ENCODE data around the gene EVI5. TPM values are rescaled to one million over a fixed set of nuclear protein-coding genes. Genes with fewer than 3 reads are reported as not detected.
"Not testable (repeated sequence)": the region's sequence is repeated elsewhere in the genome, so short reads cannot be mapped to it uniquely, and the experiment has no call there.

Gene EVI5
- total RNA-seq, 2 experiments from 2014 or later = 2.6 to 14.0 TPM

DNA sequence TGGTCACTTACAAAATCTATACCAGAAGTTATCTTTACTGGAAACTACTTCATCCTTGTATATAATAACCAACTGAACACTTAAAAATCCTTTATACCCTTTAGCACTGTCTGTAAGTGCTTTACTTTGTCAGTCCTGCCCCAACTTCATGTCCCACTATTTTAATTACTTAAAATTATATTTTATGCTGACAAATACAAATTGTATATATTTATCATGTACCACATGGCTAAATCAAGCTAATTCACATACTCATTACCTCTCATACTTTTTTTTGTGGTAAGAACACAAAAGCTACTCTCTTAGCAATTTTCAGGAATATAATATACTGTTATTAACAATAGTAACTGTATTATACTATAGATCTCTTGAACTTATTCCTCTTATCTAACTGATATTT, 63.0 kb downstream of the EVI5 start:
- Mint-ChIP-seq H3K4me1 (no peaks in the 10 kb centered on the region), H3K4me3 (no peak overlapping the region), H3K27me3 (peaks cover 46% of the 10 kb centered on the region), H3K36me3 (no peaks in the 10 kb centered on the region), H3K9me3 (ENCODE audit: low read depth) (no peaks in the 10 kb centered on the region), H3K27ac (no peak overlapping the region)
- ATAC-seq = no peak
- DNase-seq = no peak
- CTCF ChIA-PET = no interaction called here

DNA sequence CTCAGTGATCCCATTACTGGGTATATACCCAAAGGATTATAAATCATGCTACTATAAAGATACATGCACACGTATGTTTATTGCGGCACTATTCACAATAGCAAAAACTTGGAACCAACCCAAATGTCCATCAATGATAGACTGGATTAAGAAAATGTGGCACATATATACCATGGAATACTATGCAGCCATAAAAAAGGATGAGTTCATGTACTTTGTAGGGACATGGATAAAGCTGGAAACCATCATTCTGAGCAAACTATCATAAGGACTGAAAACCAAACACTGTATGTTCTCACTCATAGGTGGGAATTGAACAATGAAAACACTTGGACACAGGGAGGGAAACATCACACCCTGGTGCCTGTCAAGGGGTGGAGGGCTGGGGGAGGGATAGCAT, 63.8 kb downstream of the EVI5 start:
- H3K4me1 Mint-ChIP-seq; H3K4me3 Mint-ChIP-seq; DNase-seq; H3K36me3 Mint-ChIP-seq; H3K27ac Mint-ChIP-seq; ATAC-seq; H3K9me3 Mint-ChIP-seq (ENCODE audit: low read depth); CTCF ChIA-PET: not testable (repeated sequence)
- peaks cover 52% of the 10 kb centered on the region for H3K27me3 Mint-ChIP-seq

DNA sequence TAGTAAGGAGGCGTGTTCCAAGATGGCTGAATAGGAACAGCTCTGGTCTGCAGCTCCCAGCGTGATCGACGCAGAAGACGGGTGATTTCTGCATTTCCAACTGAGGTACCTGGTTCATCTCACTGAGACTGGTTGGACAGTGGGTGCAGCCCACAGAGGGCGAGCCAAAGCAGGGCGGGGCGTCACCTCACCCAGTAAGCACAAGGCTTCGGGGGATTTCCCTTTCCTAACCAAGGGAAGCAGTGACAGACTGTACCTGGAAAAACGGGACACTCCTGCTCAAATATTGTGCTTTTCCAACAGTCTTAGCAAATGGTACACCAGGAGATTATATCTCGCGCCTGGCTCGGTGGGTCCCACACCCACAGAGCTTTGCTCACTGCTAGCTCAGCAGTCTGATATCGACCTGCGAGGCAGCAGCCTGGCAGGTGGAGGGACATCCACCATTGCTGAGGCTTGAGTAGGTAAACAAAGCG, 69.4 kb downstream of the EVI5 start:
- H3K9me3 Mint-ChIP-seq (ENCODE audit: low read depth); H3K36me3 Mint-ChIP-seq; H3K4me1 Mint-ChIP-seq; H3K27ac Mint-ChIP-seq; H3K4me3 Mint-ChIP-seq; ATAC-seq; DNase-seq: not testable (repeated sequence)
- CTCF ChIA-PET = interaction anchor here (0.6 kb wide), 1 partner anchor 8 kb away, joined by 3 read pairs; no protein-coding TSS in a partner anchor
- peaks cover 51% of the 10 kb centered on the region for H3K27me3 Mint-ChIP-seq

DNA sequence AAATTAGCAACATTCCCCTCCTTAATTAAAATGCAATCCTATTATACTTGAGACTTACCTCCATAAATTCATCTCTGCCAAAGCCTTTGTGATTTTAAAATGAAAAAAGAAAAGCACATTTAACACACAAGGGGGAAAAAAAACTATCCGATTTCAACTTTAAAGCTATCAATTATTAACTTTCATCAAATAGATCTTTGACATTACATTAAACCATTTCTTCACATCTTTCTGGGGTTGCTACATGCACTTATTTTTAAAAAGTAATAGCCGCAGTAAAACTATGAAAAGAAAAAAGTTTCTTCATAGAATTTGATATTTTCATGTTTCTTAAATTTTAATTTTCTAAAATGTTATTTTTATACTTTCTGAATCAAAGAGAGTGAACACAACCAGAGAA, 71.0 kb downstream of the EVI5 start:
- ATAC-seq = no peak
- Mint-ChIP-seq H3K4me3 (no peak overlapping the region), H3K9me3 (ENCODE audit: low read depth) (peaks cover 2% of the 10 kb centered on the region), H3K4me1 (no peaks in the 10 kb centered on the region), H3K27me3 (peaks cover 41% of the 10 kb centered on the region), H3K27ac (no peak overlapping the region), H3K36me3 (no peaks in the 10 kb centered on the region)
- no peak for DNase-seq
- CTCF ChIA-PET = no interaction called here

DNA sequence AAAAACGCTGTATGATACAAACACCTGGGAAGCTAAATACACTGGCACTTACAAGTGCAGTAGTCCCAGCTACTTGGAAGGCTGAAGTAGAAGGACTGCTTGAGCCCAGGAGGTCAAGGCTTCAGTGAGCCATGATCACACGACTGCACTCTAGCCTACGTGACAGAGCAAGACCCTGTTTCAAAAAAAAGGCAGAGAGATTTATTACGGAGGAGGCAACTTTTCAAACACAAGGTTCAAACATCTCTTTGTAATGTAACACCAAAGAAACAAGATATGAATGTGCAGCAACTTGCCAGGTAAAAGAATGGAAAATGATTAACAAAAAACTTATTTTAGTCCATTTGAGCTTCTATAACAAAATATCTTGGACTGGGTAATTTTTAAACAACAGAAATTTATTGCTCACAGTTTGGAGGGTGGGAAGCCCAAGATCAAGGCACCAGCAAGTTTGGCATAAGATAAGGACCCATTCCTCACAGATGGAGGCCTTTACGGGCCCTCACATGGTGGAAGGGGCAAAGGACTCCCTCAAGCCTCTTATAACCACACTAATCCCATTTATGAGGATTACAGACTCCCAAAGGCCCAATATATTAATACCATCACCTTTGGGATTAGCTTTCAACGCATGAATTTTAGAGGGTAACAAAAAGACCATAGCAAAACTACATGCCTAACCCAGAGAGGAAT, 73.3 kb downstream of the EVI5 start:
- ATAC-seq (no peak), DNase-seq (no peak)
- Mint-ChIP-seq H3K36me3 (no peaks in the 10 kb centered on the region), H3K27me3 (peaks cover 38% of the 10 kb centered on the region), H3K4me3 (no peak overlapping the region), H3K9me3 (ENCODE audit: low read depth) (peaks cover 2% of the 10 kb centered on the region), H3K27ac (no peak overlapping the region), H3K4me1 (no peaks in the 10 kb centered on the region)
- CTCF ChIA-PET = no interaction called here

DNA sequence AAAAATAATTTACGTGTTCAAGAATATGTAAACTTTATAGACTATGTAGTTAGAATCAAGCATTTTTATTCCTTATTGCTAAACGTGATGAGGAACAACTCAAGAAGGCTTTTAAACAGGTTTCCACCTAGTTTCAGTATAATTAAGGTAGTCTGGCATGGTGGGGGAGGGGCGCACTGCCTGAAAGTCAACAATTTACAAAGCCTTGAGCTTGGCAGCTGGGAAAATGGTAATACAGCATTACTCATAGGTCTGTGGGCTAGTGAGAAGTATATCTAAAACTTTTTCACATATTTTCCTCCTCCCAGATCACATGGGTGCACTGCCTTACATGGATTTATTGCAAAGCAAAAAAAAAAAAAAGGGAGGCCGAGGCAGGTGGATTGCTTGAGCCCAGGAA, 75.2 kb downstream of the EVI5 start:
- H3K27me3 Mint-ChIP-seq = peaks cover 39% of the 10 kb centered on the region
- DNase-seq = no peak
- no peak for ATAC-seq
- H3K36me3 Mint-ChIP-seq = no peaks in the 10 kb centered on the region
- no peaks in the 10 kb centered on the region for H3K9me3 Mint-ChIP-seq (ENCODE audit: low read depth)
- no peaks in the 10 kb centered on the region for H3K4me1 Mint-ChIP-seq
- CTCF ChIA-PET = no interaction called here
- H3K27ac Mint-ChIP-seq = no peak overlapping the region
- no peak overlapping the region for H3K4me3 Mint-ChIP-seq

DNA sequence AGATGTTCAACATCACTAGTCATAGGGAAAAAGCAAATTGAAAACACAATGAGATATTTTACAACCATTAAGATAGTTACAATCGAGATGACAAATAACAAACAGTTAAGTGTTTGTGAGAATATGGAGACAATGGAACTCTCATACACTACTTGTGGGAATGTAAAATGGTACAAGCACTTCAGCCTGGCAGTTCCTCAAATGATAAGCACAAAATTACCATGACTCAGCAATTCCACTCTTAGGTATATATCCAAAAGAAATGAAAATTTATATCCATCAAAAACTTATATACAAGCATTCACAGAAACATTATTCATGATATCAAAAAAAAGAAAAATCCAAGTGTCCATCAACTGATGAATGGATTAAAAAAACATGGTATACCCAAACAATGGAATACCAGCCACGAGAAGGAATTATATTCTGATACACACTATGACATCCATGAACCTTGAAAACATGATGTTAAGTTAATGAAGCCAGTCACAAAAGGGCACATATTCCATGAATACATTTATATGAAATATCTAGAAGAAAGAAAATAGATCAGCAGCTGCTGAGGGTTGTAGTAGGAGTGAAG, 76.4 kb downstream of the EVI5 start:
- H3K4me3 Mint-ChIP-seq = no peak overlapping the region
- H3K9me3 Mint-ChIP-seq (ENCODE audit: low read depth) = no peaks in the 10 kb centered on the region
- H3K4me1 Mint-ChIP-seq = no peaks in the 10 kb centered on the region
- H3K27me3 Mint-ChIP-seq = peaks cover 43% of the 10 kb centered on the region
- H3K36me3 Mint-ChIP-seq = no peaks in the 10 kb centered on the region
- CTCF ChIA-PET = no interaction called here
- DNase-seq = no peak
- ATAC-seq = no peak
- H3K27ac Mint-ChIP-seq = no peak overlapping the region

DNA sequence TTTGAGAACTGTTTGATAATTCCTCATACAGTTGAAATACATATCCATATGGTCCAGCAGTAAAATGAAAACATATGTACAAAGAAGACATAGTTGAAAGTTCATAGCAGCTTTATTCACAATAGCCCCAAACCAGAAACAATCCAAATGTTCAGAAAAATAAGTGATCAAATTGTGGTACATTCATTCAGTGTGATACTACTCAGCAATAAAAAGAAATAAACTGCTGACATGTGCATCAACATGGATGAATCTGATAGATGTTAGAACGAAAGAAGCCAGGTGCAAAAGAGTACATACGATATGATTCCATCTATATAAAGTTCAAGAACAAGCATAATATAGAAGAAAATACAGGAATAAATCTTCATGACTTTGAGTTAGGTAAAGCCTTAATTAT, 77.2 kb downstream of the EVI5 start:
- Mint-ChIP-seq H3K36me3 (no peaks in the 10 kb centered on the region), H3K9me3 (ENCODE audit: low read depth) (no peaks in the 10 kb centered on the region), H3K4me1 (no peaks in the 10 kb centered on the region), H3K4me3 (no peak overlapping the region), H3K27me3 (peaks cover 47% of the 10 kb centered on the region), H3K27ac (no peak overlapping the region)
- no peak for ATAC-seq
- CTCF ChIA-PET = interaction anchor here (0.7 kb wide), 2 partner anchors 8 to 640 kb away, joined by 3 read pairs; no protein-coding TSS in a partner anchor
- DNase-seq = no peak

DNA sequence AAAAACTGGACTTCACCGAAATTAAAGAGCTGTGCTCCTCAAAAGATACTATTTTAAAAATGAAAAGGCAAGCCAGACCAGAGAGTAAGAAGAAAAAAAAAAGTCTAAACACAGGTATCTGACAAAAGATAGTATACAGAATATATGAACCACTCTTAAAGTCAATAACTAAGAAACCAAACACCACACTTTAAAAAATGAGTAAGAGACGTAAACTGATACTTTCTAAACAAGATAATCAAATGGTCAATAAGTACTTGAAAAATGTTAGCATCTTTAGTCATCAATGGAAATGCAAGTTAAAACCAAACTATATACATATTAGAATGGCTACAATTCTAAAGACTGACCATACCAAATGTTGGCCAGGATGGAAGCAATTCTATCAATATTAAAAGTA, 77.6 kb downstream of the EVI5 start:
- CTCF ChIA-PET = interaction anchor here (0.7 kb wide), 2 partner anchors 8 to 639 kb away, joined by 3 read pairs; no protein-coding TSS in a partner anchor
- H3K27ac Mint-ChIP-seq = no peak overlapping the region

DNA sequence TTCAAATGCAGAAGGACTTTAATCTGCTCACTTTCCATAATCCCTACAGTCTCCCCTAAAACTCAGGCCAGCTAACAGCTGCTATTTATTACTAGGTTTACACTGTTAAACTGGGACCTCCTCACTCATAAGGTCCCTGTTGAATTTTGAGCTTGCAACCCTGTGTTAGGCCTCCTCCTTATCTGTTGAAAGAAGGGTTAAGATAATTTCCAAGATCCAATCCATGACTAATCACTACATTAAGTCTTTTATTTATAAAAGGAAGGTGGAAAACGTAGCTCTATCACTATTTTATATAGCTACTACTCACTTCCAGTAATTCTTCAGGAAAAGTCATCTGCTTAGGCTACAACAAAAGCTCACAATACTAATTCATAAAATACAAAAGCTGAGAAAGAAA, 79.5 kb downstream of the EVI5 start:
- H3K4me3 Mint-ChIP-seq = no peak overlapping the region
- H3K27ac Mint-ChIP-seq = no peak overlapping the region
- H3K9me3 Mint-ChIP-seq (ENCODE audit: low read depth) = no peaks in the 10 kb centered on the region
- H3K36me3 Mint-ChIP-seq = no peaks in the 10 kb centered on the region
- H3K4me1 Mint-ChIP-seq = peaks cover 4% of the 10 kb centered on the region
- H3K27me3 Mint-ChIP-seq = peaks cover 51% of the 10 kb centered on the region
- CTCF ChIA-PET = interaction anchor here (0.9 to 1.4 kb wide), 3 partner anchors 10 to 44 kb away, joined by 3 to 4 read pairs (median 3); no protein-coding TSS in a partner anchor
- DNase-seq (no peak), ATAC-seq (no peak)

More for the DNA sequence above, 77.6 kb downstream of the EVI5 start:
- H3K4me1 Mint-ChIP-seq = no peaks in the 10 kb centered on the region
- no peaks in the 10 kb centered on the region for H3K36me3 Mint-ChIP-seq
- H3K27me3 Mint-ChIP-seq = peaks cover 48% of the 10 kb centered on the region
- H3K4me3 Mint-ChIP-seq = no peak overlapping the region
- no peak for ATAC-seq
- H3K9me3 Mint-ChIP-seq (ENCODE audit: low read depth) = no peaks in the 10 kb centered on the region
- no peak for DNase-seq

DNA sequence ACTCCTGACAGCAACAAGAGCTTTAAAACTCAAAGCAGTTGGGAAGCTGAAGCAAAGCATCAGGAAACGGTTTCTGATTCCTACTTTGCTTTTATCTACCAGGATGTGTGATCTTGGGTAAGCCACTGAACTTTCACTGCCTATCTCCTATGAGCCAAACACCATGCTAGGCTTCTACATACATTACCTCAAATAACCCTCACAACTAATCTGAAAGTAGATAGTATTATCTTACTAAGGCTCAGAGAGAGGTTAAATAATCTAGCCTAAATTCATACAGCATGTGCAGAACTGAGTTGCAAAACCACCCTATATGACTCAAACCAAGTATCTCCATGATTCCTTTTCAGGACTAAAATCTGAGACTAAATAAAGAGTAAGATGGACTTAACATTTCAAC, 83.8 kb downstream of the EVI5 start:
- Mint-ChIP-seq H3K4me3 (no peak overlapping the region), H3K27ac (no peak overlapping the region), H3K36me3 (no peaks in the 10 kb centered on the region), H3K4me1 (peaks cover 4% of the 10 kb centered on the region), H3K27me3 (peaks cover 42% of the 10 kb centered on the region), H3K9me3 (ENCODE audit: low read depth) (no peaks in the 10 kb centered on the region)
- no peak for ATAC-seq
- DNase-seq = no peak
- CTCF ChIA-PET = interaction anchor here (0.8 to 1.1 kb wide), 2 partner anchors 10 to 117 kb away, joined by 3 read pairs; no protein-coding TSS in a partner anchor

DNA sequence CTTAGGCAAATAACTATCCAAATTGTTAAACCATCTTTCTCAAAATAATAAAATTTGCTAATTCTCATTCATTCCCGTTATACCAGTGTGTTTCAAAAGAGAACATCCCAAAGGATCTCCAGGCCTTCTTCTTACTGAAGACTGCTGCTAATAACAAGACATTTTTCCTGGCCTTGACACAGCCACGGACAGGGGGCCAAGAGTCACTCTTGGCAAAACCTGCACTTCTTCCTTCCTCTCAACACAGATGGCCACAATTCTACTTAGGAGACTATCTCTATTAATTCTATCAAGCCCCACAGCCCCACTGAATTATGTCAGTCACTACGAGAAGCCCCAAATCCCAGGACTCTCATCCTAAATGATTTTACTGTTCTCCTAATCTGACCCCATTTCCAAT, 86.0 kb downstream of the EVI5 start:
- no peak overlapping the region for H3K4me3 Mint-ChIP-seq
- CTCF ChIA-PET = no interaction called here
- DNase-seq (no peak), ATAC-seq (no peak)
- no peak overlapping the region for H3K27ac Mint-ChIP-seq
- peaks cover 41% of the 10 kb centered on the region for H3K27me3 Mint-ChIP-seq
- H3K4me1 Mint-ChIP-seq = peaks cover 4% of the 10 kb centered on the region
- H3K36me3 Mint-ChIP-seq = no peaks in the 10 kb centered on the region
- no peaks in the 10 kb centered on the region for H3K9me3 Mint-ChIP-seq (ENCODE audit: low read depth)

DNA sequence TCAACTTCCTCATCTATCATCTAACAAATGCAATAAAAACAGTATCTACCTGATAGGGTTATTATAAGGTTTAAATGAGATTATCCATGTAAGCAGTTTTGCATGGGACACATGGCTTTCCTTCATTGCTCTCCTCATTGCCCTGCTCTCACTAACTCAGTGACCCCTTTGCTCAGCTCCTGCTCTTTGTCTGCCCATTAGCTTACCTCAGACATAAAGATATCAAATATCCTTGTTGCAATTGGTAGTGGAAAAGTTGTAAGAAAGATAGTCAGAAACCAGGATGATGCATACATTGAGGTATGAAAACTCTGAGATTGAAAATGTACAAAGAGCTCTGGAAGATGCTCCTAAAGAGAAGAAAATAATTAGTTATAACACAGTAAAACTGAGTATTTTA, 89.8 kb downstream of the EVI5 start:
- Mint-ChIP-seq H3K4me1 (peaks cover 8% of the 10 kb centered on the region), H3K4me3 (no peak overlapping the region), H3K9me3 (ENCODE audit: low read depth) (no peaks in the 10 kb centered on the region), H3K36me3 (no peaks in the 10 kb centered on the region), H3K27me3 (peaks cover 27% of the 10 kb centered on the region), H3K27ac (no peak overlapping the region)
- ATAC-seq (no peak), DNase-seq (no peak)
- CTCF ChIA-PET = interaction anchor here (1.2 kb wide), 1 partner anchor 10 kb away, joined by 3 read pairs; no protein-coding TSS in a partner anchor

DNA sequence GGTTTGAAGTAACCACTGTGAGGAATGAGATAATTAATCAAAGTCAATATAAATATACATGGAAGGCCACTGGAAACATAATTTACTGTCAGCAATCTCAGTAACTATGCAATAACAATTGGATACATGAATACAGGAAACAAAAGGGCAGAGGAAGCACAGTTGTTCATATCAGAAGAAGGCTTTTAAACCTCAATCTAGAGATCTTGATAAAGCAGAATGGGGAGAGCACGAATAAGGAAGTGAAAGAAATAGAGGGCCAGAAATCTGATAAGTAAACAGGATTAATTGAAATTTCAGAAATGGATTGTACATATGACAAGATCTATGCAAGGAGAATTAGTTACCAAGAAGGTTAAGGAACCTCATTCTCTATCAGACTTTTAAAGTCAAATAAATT, 93.0 kb downstream of the EVI5 start:
- Mint-ChIP-seq H3K4me3 (no peak overlapping the region), H3K9me3 (ENCODE audit: low read depth) (no peaks in the 10 kb centered on the region), H3K36me3 (no peaks in the 10 kb centered on the region), H3K27me3 (peaks cover 22% of the 10 kb centered on the region), H3K27ac (no peak overlapping the region), H3K4me1 (peaks cover 8% of the 10 kb centered on the region)
- CTCF ChIA-PET = interaction anchor here (0.9 kb wide), 1 partner anchor 57 kb away, joined by 3 read pairs; no protein-coding TSS in a partner anchor
- no peak for ATAC-seq
- no peak for DNase-seq

Data from activated CD8-positive, alpha-beta memory T cell treated with anti-CD3 and anti-CD28 coated beads, Interleukin-2, amount 10 ng/mL, durations not matched to agents 7 days and 5 days (primary cell).